HG03354 (cell line): ENCODE results near the gene RNF152.

Experiments
- ATAC-seq: cut with Tn5 transposase; IDR thresholded peaks from one replicate; pipeline ENCODE4 v1.9.1; 2021; ENCODE audit warnings: mild to moderate bottlenecking; ENCODE audit not compliant: unreplicated experiment, poor library complexity, severe bottlenecking

The RNF152 gene

GRCh38 chr18:61892683-61893308 is at the start of gene RNF152:
Gene RNF152, minus strand, starts transcription at chr18:61893007. Its CDS starts 76,544 bp downstream, at chr18:61816463.
- ATAC-seq: no peak

- no peak for ATAC-seq
Observed at GRCh38 chr18:61941948-61942471, 49.2 kb upstream of the RNF152 start.

- ATAC-seq: peak; percentile 65
Observed at GRCh38 chr18:61939046-61939674, 46.4 kb upstream of the RNF152 start.

- no peak for ATAC-seq
Observed at GRCh38 chr18:61935362-61935761, 42.6 kb upstream of the RNF152 start.

GRCh38 chr18:61931654-61932379 is 39.0 kb upstream of the RNF152 start:
- ATAC-seq: no peak

GRCh38 chr18:61929881-61930640 is 37.3 kb upstream of the RNF152 start:
- ATAC-seq: no peak

- ATAC-seq: no peak
Observed at GRCh38 chr18:61926532-61926931, 33.7 kb upstream of the RNF152 start.

- ATAC-seq: no peak
Observed at GRCh38 chr18:61924550-61924949, 31.7 kb upstream of the RNF152 start.

- no peak for ATAC-seq
Observed at GRCh38 chr18:61922435-61922834, 29.6 kb upstream of the RNF152 start.

- no peak for ATAC-seq
Observed at GRCh38 chr18:61921621-61922235, 28.9 kb upstream of the RNF152 start.

- no peak for ATAC-seq
Observed at GRCh38 chr18:61917818-61918217, 25.0 kb upstream of the RNF152 start.

GRCh38 chr18:61912476-61912875 is 19.7 kb upstream of the RNF152 start:
- no peak for ATAC-seq

- no peak for ATAC-seq
Observed at GRCh38 chr18:61910101-61910500, 17.3 kb upstream of the RNF152 start.

GRCh38 chr18:61908661-61909060 is 15.9 kb upstream of the RNF152 start:
- ATAC-seq: no peak

GRCh38 chr18:61901323-61901986 is 8.6 kb upstream of the RNF152 start:
- ATAC-seq: peak; percentile 96

- no peak for ATAC-seq
Observed at GRCh38 chr18:61900504-61901281, 7.9 kb upstream of the RNF152 start.

GRCh38 chr18:61898640-61899101 is 5.9 kb upstream of the RNF152 start:
- ATAC-seq: no peak

GRCh38 chr18:61896757-61897156 is 4.0 kb upstream of the RNF152 start:
- ATAC-seq: no peak
